Renal cortex interstitium (tissue), 11 donors: ENCODE results near the gene SMAD3. TPM values are rescaled to one million over a fixed set of nuclear protein-coding genes. Genes with fewer than 3 reads are reported as not detected.
A peak's percentile ranks its signal among the peaks of the same experiment; 100 is the strongest.
"Not testable (repeated sequence)": the region's sequence is repeated elsewhere in the genome, so short reads cannot be mapped to it uniquely, and the experiment has no call there.

Experiments
- DNase-seq, 11 donors: peaks; one replicate each; pipeline ENCODE4 v3.0.0-alpha.2; 2013; ENCODE audit warnings: low read depth in 9 of 11, low spot score in 4 of 11; ENCODE audit errors: extremely low read depth in 1 of 11
- polyA plus RNA-seq, 3 donors: library from polyadenylated mRNA; unstranded; fragments of 120-200 nt; gene quantifications; one replicate each; pipeline ENCODE4 v1.2.1, GENCODE V29; 2013; ENCODE audit not compliant: insufficient read length in 3 of 3

Gene SMAD3
- polyA plus RNA-seq, 3 donors: 48.3 to 73.3 (median 50.2) TPM

DNA sequence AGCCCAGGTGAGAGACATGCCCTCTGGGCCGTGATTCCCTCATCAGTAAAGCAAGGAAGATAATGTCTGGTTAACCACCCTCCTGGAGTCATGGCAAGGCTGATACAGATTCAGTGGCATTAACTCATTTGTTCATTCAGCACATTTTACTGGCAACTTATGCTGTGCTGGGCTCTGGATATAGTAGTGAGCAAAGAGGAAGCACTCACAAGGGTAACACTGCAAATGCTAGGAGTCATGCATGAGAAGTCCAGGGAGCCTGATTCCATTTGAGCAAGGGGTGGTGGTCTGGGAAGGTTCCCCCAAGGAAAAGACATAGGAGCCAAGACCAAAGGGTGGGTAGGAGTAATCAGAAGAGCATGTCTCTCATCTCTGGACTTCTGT, 50.2 kb downstream of the SMAD3 start:
- DNase-seq: no peak

DNA sequence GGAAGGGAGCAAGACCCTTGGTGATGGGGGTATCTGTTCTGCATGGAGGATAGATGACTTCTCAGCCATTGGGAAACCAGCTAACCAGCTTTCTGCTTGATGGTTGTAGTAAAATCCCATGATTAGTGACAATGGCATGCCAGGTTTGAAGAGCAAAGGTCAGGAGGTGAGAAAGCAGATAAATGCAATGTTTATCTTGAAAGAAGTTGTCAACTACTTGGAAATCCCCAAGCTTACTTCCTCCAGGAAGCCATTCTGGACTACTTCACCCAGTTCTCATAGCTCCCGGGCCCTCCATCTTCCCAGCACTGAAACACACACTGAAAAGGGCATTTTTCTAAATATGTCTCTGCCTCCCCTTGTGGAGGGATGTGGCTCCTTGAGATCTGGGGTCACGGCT, 51.3 kb downstream of the SMAD3 start:
- DNase-seq: no peak

DNA sequence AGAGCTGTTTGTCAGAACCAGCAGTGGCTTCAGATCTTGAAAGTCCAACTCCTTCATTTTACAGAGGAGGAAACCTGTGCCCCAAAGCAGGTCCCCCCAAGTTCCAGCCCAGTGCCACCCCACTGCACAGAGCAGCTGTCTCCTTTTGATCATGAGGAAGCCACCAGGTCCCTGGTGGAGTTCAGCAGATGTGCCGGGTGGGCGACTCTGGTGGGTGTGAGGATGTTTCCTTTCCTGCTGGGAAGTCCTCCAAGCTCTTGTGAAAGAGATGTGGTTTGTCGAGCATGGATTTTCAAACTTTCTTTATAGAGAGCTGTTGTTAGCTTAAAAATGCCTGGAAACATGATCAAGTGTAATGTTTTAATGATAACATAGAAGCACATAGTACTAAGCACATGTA, 52.0 kb downstream of the SMAD3 start:
- no peak for DNase-seq

DNA sequence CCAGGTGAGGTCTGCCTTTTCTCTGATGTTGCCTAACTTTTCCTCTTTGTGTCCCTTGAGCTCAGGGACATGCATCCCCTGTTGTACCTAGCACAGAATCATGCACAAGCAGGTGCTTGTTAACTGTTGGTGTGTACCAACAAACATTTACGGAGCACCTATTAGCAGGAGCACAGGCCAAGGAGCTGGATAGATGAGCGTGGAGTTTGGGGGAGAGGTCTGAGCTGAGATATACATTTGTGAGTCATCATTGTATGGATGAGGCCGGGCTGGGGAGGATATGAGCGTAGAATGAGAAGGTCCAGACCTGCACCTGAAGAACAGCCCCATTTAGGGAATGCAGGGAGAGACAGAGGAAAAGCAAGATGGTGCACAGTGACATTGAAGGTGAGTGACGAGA, 53.4 kb downstream of the SMAD3 start:
- DNase-seq: no peak

DNA sequence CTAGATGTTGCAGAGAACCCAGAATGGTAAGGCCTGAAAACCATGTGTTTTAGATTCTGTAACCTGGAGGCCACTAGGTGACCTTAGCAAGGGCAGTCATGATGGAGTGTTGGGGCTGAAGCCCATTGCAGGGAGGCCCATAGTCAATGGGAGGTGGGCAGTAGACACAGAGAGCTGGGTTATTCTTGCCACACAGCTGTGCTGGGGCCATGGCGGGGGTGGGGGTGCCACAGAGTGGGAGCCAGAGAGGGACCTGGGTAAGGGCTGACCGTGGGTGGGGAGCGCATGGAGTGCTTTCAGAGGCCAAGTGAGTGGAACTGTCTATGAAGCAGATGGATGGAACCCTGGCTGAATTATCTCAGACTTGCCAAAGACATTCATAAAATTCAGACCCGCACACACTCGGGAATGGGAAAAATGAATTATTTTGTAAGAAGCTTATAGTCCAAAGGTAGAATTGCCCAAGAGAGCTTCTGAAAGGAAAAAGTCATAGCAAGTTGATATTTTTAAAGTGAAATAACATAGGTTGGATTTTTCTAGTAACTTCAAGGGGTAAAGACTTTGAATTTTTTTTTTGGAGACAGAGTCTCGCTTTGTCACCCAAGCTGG, 53.9 kb downstream of the SMAD3 start:
- DNase-seq: no peak

DNA sequence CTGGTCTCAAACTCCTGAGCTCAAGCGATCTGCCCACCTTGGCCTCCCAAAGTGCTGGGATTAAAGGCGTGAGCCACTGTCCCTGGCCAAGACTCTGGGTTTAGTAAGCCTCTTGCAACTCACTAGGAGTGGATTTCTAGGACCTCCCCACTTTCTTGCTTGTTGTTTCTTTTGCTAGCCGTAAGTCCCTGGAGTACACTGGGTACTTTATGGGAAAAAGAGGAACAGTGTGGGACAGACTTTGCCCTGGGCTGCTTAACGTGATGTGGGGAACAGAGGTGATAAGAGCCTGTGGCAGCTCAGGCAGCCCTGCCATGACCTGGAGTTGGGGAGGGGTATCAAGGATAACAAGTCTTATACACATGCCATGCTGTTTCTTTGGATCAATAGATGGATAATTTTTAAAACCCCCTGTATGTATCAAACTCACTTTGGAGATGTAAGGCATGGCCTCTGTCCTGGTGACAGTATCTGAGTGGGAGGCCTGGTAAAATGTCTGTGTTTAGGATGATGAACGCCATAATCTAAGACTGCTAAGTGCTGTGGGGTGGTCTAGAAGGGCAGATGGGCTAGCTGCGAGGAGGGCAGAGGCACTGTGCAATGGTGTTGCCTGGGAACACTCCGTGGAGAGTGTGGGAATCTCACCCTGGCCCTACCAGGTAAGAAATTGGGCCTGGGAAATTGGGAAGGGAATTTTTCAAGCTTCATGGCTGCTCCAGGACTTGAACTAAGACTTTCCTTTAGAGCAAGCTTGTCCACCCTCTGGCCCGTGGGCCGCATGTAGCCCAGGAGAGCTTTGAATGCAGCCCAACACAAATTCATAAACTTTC, 54.8 kb downstream of the SMAD3 start:
- no peak for DNase-seq

DNA sequence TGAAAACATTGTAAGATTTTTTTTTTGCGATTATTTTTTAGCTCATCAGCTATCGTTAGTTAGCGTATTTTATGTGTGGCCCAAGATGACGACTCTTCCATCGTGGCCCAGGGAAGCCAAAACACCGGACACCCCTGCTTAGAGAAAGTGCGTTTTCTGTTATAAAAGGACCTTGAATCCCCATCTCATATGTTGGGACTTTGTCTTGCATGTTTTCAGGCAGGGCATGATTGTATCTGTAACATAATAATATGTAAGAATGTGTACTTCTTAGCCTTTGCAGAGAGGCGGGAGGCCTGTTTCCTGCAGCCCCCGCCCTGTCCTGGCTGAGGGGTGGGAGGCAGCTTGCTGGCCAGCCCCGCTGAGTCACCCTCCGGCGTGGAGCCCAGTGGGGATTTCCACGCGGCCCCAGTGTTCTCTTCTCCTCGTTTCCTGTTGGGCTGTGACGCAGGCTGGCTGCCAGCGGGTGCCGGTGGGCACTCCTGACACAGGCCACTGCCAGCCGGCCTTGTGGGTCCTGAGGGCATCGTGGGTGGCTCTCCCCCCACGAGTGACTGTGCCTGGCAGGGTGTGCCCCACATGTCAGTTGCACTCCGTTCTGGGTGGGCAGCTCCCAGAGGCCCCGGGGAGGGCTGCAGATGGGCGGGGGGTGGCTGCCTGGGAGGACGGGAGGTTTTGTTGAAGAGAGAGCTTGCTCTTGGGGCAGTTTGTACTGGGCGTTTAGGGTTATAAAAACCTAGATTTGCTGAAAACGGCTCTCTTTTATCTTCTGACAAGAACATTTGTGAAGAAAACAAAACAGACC, 55.6 kb downstream of the SMAD3 start:
- peak in 2 of 11 donors; percentile 49 to 56 for DNase-seq

DNA sequence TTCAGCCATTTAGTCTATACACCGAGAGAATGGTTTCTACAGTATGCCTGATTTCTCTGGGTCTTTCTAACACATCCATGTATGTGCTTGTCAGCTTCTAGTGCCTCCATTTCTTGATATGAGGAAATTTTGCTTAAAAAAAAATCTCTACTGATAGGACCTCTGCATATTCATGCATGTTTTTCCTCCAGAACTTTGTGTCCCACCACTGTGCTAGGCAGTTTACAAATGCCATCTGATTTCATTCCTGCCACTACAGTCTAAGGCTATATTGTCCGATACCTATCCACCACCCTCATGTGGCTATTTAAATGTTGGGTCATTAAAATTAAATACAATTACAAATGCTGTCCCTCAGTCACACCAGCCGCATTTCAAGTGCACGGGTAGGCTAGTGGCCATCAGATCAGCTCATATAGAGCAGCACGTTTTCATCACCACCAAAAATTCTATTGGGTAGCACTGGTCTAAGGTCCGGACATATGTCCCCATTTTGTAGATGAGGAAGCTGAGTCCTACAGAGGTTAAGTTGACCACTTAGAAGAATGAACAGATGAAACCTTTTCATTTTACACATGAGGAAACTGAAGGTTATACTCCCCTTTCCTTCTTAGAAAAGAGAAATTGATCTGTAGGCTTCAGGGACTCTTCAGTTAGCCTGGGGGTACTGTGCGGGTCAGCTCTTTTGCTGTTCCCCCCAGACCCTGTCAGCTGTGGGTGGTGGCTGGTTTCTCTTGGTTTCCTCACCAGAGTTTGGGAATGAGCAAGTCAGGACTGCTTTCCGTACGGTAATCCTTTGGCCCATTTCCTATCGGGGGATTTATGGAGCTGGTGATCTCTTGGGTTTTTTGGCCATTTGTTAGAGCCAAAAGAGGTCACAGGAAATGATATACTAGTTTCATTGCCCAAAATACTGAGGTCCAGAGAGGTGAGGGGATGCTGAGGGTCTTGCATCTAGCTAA, 56.5 kb downstream of the SMAD3 start:
- DNase-seq: no peak

DNA sequence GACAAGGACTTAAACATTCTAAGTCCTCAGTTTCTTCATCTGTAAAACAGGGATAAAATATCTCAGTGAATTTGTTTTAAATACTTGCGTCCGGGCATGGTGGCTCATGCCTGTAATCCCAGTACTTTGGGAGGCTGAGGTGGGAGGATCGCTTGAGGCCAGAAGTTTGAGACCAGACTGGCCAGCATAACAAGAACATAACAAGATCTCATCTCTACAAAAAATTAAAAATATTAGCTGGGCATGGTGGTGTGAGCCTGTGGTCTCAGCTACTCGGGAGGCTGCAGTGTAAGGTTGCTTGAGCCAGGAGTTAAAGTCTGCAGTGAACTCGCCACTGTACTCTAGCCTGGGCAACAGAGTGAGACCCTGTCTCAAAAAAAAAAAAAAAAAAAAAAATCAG, 57.4 kb downstream of the SMAD3 start:
- not testable (repeated sequence) for DNase-seq

DNA sequence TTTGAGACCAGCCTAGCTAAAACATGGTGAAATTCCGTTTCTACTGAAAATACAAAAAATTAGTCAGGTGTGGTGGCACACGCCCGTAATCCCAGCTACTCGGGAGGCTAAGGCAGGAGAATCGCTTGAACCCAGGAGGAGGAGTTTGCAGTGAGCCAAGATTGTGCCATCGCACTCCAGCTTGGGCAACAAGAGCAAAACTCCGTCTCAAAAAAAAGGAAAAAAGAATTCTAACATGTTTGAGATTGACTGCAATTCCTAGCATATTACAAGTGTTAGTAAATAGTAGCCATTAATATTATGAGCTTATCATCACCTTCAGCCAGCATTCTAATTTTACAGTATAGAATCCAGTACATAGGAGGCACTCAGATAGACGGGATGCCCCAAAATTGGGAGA, 57.9 kb downstream of the SMAD3 start:
- DNase-seq: not testable (repeated sequence)

DNA sequence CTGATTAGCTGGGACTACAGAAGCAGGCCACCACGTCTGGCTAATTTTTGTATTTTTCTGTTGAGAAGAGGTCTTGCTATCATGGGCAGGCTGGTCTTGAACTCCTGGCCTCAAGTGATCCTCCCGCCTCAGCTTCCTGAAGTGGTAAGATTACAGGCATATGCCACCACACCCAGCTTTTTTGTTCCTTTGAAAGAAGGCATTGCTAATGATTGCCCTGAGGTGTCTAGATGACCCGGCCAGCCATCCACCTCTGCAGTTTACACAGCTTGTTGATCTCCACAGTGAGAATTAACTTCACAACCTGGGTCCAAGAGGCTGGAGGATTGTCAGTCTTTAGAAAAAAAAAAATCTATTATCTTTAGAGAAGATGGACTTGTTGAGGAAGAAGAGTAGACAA, 58.7 kb downstream of the SMAD3 start:
- no peak for DNase-seq

DNA sequence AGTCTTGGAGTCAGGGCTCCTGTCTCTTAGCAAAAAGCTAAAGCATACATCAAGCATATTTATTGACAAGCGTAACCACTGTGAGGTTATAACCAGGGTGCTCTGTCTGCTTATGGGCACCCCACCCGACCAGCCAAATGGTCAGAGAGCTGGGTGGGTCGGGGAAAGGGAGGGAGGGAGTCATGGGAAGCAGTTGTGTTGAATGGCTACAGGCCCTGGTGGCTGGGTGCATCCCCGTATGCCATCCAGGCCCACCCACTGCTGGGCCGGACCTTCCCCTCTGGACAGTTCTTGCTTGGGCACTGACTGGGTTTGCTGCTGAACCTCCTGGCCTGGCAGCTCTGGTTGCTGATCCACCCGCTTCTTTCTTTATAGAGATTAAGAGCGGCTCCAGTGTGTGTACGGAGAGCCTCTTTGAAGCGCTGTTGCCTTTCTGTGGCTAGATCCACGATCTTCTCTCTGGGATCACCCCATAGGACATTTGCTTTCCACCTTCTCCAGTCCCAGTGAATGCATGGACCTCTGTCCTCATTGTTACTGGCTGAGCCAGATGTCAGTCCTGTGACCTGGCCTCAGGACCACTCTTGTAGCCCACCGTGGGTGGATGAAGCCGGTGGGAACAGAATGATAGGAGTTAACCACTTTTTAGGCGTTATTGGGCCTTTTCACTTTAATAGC, 59.6 kb downstream of the SMAD3 start:
- DNase-seq: no peak

DNA sequence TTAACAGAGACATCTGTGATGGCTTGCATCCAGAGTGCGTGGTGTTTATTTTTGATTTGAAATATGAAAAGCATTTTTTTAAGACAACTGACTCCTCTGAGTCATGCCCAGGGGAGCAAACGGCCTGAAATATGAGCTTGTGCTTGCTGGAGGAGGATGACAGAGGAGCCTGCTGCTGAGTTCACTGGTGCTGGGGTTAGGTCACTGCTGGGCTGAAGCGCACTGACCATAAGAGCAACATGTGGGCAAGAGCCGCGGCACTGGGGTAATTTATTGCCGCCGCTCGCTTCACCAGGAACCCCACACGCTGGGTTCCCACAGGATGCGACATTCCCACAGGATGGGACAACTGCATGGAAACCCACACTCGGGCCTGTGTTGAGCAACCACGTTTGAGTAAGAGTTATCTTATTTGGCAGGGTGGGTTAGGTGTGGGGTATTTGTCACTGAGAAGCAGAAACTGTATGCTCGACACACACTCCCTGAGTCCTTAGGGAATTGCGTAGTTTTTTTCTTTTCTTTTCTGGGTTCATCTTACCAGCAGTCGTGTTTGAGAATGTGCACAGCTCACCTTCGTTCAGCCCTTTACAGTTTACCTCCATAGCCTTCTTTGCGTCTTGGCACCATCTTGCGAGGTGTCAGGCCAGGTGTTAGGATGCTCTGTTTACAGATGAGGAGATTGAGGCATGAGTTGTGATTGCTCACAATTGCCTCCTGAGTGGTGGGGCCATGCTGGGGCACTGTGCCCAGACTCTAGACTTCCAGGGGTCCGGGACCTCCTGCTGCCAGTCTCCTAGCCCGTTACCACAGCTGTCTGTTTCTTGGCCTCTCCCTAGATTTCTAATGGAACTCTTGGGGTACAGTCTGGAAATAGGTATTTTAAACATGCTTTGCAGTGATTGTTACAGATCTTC, 60.4 kb downstream of the SMAD3 start:
- peak in 2 of 11 donors; percentile 48 to 59 for DNase-seq

DNA sequence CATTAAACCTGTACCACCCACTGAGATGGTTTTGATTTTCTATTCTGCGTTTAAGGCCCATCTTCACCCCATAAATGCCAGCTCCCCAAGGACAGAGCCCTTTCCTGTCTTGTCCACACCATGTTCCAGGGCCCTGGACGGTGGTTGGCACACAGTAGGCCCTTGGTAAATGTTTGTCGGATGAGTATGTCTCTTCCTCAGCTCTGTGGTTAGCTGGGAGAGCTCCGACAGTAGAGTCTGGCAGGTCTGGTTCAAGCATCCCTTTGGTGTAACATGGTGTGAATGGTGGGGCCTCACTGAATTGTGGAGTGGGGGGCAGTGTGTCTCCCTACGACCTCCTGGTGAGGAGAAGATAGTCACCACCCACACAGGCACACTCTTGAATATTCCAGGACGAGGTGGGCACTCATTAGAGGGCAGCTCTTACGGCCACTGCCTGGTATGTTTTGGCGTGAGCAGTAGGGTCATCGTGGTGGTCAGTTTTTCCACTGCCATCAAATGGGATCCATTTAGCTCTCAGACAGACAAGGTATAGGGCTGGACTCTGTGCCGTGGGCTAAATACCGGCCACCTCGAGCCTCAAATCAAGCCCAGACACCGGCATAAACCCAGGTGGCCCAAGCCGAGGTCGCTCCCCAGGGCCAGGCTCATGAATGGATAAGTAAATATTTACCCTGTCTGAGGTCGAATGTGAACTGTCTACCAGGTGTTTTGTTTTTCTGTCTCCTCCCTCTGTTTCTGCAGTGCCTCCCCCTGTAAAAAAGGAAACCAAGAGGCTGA, 61.3 kb downstream of the SMAD3 start:
- DNase-seq: no peak

DNA sequence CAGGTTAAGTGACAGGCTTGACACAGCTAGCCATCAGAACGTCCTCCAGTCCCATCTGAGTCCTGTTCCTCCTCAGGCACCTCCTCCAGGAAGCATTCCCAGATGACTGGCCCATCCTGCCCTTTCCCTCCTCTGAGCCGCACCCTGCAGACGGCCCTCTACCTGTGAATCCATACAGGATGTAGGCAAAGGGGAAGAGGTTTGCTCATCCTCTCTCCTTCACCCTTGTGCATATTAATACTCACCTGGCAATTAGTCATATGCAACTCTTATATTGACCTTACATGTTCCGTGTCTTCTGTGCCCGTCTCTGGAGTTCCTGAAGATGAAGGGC, 61.9 kb downstream of the SMAD3 start:
- no peak for DNase-seq

DNA sequence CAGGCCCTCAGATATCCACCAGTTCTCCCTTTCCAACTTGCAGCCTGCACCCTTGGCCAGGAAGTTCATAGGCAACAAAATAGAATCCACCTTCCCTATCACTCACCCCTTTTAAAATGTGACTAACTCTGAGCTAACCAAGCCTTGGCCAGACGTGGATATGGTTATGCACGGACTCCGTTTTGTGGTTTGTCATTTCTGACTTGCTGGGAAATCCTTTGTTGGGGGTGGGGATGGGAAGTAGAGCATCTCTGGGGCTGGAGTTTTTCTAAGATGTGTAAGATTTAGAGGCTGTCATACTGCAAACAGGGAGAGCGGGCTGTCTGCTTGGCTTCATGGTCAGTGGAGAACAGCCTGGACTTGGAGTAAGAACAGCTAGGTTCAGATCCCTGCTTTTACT, 62.6 kb downstream of the SMAD3 start:
- no peak for DNase-seq

DNA sequence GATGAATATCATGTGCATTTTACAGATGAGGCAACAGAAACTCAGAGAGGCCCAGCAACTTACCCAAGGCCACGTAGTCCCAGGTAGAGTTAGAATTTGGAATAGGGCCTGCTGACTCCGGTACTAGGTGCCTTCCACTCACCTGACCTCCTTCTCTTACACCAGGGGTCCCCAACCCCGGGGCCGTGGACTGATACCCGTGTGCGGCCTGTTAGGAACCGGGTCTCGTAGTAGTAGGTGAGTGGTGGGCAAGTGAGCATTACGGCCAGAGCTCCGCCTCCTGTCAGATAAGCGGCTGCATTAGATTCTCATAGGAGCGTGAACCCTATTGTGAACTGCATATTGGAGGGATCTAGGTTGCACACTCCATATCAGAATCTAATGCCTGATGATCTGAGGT, 64.8 kb downstream of the SMAD3 start:
- DNase-seq: no peak
